Stimulated activated memory B cell treated with anti-CD40 and anti-IgM and Interleukin-4, amounts not matched to agents 10 μg/mL and 1 μg/mL and 100 μg/mL, for 72 hours (primary cell): ENCODE measurements around the gene CAMTA2.
A peak's percentile ranks its signal among the peaks of the same experiment; 100 is the strongest.

Experiments used
- ATAC-seq: fragments of 150-1000 bp; cut with Tn5 transposase; 2 replicates; pipeline ENCODE4 v1.10.0; 2021
- H3K27ac Mint-ChIP-seq: one replicate; pipeline ENCODE4 v1.8.0; 2022; ENCODE audit warnings: mild to moderate bottlenecking, mixed read lengths
- H3K27me3 Mint-ChIP-seq: one replicate; pipeline ENCODE4 v1.8.0; 2022; ENCODE audit warnings: mixed read lengths
- H3K36me3 Mint-ChIP-seq: one replicate; pipeline ENCODE4 v1.8.0; 2022; ENCODE audit warnings: mixed read lengths
- H3K4me1 Mint-ChIP-seq: one replicate; pipeline ENCODE4 v1.8.0; 2022; ENCODE audit warnings: mixed read lengths
- H3K4me3 Mint-ChIP-seq: one replicate; pipeline ENCODE4 v1.8.0; 2022; ENCODE audit warnings: mild to moderate bottlenecking, moderate library complexity, mixed read lengths
- H3K9me3 Mint-ChIP-seq: one replicate; pipeline ENCODE4 v1.8.0; 2022; ENCODE audit warnings: mixed read lengths

The CAMTA2 gene

DNA sequence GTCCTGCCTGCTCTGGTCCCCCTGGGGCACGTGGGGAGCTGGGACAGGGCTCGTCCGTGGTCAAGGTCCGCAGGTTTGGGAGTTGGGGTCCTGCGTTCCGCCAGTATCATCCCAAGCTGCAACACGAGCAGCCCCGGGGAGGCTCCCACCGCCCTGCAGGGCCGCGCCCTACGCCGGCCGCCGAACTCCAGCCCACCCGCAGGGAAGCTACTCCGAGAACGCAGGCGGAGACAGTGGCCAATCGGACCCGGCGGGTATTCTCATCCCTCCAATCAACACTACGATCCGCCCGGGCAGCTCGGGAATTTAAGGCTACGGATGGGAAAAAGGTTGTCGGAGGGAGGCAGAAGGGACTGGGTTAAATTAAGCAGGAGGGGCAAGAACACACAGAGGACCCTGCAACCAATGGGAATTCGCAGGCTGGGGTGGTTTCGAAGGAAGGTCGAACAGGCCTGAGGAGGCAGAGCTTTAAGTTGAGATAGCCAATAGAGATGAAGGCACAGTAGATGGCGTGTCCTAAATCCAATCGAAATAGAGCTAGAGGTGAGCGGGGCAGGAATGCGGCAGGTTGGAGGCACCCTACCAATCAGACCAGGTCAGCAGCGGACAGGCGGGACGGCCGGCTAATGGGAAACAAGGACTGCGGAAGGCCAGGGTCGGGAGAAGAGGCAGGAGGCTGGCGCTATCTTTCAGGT, 20.5 kb downstream of the CAMTA2 start:
- no peaks in the 10 kb centered on the region for H3K9me3 Mint-ChIP-seq
- H3K4me3 Mint-ChIP-seq: no peak overlapping the region
- ATAC-seq: peak; percentile 94
- no peaks in the 10 kb centered on the region for H3K27me3 Mint-ChIP-seq
- H3K36me3 Mint-ChIP-seq: peaks cover 25% of the 10 kb centered on the region
- H3K27ac Mint-ChIP-seq: no peak overlapping the region
- H3K4me1 Mint-ChIP-seq: peaks cover 15% of the 10 kb centered on the region

GRCh38 chr17:4965311-4965986, 22.0 kb downstream of the CAMTA2 start:
- no peak for ATAC-seq
- Mint-ChIP-seq H3K36me3 (peaks cover 21% of the 10 kb centered on the region), H3K27me3 (no peaks in the 10 kb centered on the region), H3K27ac (no peak overlapping the region), H3K9me3 (no peaks in the 10 kb centered on the region), H3K4me3 (no peak overlapping the region), H3K4me1 (peaks cover 15% of the 10 kb centered on the region)

DNA sequence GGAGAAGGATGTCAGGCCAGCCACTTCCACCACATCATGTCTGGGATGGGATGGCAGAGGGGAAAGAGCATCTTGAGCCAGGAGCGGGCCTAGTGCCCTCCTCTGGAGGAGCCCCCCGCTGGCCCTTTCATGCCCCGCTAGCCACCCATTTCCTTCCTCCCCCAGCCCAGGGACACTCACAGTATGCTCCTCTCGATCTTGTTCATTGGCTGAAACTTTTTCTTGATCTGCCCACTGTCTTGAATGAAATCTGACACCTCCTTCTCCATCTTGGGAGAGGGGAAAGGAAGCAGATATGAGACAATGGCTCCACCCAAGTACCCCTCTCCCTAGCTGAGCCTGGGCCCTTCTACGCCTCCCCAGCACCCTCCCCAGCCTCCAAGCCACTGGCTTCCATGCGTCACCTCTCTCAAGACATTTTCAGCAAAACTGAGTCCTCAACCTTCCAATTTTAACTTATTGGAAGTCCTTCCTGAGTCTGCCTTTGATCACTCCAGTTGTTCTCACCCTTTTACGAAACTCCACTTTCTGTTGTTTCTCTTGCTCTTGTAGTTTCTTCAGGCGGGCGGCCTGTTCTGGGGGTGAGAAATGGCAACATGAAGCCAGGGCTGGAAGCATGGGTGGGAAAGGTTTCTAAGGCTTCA, 27.1 kb downstream of the CAMTA2 start:
- Mint-ChIP-seq H3K27ac (no peak overlapping the region), H3K27me3 (no peaks in the 10 kb centered on the region), H3K9me3 (no peaks in the 10 kb centered on the region), H3K36me3 (peaks cover 48% of the 10 kb centered on the region), H3K4me3 (no peak overlapping the region), H3K4me1 (peaks cover 17% of the 10 kb centered on the region)
- no peak for ATAC-seq

DNA sequence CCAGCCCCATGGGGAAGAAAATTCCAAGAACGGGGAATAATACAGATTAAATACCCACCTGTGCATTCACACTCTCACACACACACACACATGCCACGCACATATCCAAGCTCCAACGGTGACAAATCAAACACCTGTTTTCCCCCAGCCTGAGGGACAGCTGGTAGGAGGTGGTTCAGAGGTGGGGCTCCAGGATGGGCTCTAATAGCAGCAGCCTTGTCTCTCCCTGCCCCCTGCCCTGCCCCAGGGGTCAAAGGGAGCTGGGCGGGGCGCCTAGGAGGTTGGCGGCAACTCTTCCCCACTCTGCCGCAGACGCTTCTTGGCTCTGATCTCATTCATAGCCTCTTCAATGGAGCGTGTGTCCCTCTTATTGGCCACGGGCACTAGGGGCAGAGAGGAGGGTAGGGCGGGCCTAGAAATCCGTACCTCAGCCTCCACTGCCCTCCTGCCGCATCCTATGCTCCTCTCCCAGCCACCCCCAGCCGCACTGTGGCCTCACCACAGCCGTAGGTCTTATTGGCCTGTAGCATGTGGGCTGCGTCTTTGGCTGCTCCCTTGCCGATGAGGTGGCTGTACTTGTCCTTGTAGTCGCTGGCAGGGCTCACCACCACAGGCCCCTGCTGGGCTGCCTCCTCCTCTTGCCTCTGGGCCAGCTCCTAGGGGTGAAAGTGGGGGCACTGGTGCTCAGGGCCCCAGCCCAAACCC, 28.1 kb downstream of the CAMTA2 start:
- H3K27me3 Mint-ChIP-seq: no peaks in the 10 kb centered on the region
- H3K36me3 Mint-ChIP-seq: peaks cover 44% of the 10 kb centered on the region
- ATAC-seq: no peak

DNA sequence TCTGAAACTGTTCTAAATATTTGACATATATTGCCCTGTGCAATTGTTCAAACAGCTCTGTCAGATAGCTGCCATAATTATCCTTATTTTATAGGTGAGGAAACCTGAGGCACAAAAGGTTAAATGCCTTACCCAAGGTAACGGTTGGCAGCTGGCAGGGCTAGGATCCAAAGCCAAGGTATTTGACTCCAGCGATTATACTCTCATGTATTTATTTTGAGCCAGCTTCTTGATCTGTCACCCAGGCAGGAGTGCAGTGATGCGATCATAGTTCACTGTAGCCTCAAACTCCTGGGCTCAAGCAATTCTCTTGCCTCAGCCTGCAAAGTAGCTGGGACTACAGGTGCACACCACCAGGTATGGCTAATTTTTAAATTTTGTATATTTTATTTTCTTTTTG, 29.4 kb downstream of the CAMTA2 start:
- Mint-ChIP-seq H3K9me3 (no peaks in the 10 kb centered on the region), H3K4me3 (no peak overlapping the region), H3K27me3 (no peaks in the 10 kb centered on the region), H3K4me1 (peaks cover 12% of the 10 kb centered on the region), H3K27ac (no peak overlapping the region), H3K36me3 (peaks cover 44% of the 10 kb centered on the region)
- no peak for ATAC-seq

More for the DNA sequence above, 28.1 kb downstream of the CAMTA2 start:
- Mint-ChIP-seq H3K9me3 (no peaks in the 10 kb centered on the region), H3K27ac (peak overlapping the region; percentile 39), H3K4me1 (peaks cover 12% of the 10 kb centered on the region), H3K4me3 (no peak overlapping the region)

GRCh38 chr17:4956493-4957061, 30.9 kb downstream of the CAMTA2 start:
- ATAC-seq: no peak
- H3K9me3 Mint-ChIP-seq: no peaks in the 10 kb centered on the region
- H3K27ac Mint-ChIP-seq: peak overlapping the region; percentile 54
- H3K27me3 Mint-ChIP-seq: no peaks in the 10 kb centered on the region
- peaks cover 18% of the 10 kb centered on the region for H3K4me1 Mint-ChIP-seq
- peaks cover 44% of the 10 kb centered on the region for H3K36me3 Mint-ChIP-seq
- H3K4me3 Mint-ChIP-seq: no peak overlapping the region

GRCh38 chr17:4955091-4955490, 32.4 kb downstream of the CAMTA2 start:
- ATAC-seq: no peak
- peaks cover 32% of the 10 kb centered on the region for H3K4me1 Mint-ChIP-seq
- H3K36me3 Mint-ChIP-seq: peaks cover 35% of the 10 kb centered on the region
- H3K27me3 Mint-ChIP-seq: no peaks in the 10 kb centered on the region
- H3K27ac Mint-ChIP-seq: no peak overlapping the region
- no peaks in the 10 kb centered on the region for H3K9me3 Mint-ChIP-seq
- H3K4me3 Mint-ChIP-seq: no peak overlapping the region

- ATAC-seq: no peak
- Mint-ChIP-seq H3K27ac (no peak overlapping the region), H3K4me1 (peaks cover 31% of the 10 kb centered on the region), H3K4me3 (no peak overlapping the region), H3K27me3 (no peaks in the 10 kb centered on the region), H3K9me3 (no peaks in the 10 kb centered on the region), H3K36me3 (peaks cover 23% of the 10 kb centered on the region)
These were observed 34.0 kb downstream of the CAMTA2 start for GRCh38 chr17:4953451-4953961.

DNA sequence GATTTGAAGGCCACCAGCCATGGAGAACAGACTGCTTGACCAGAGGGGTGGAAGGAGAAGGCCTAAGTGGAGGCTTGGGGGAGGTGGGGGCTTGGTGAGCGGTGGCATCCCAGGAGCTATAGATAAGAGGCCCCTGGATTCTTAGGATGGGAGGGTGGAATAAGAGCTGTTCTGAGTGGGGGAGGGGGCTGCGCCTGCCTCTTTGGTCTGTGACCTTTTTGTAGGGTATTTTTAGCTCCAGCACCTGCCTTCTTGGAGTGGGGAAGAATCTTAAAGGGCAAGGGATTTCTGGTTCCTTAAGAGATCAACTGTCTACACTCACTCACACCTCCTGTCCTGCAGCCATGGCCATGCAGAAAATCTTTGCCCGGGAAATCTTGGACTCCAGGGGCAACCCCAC, 36.0 kb downstream of the CAMTA2 start:
- Mint-ChIP-seq H3K27me3 (no peaks in the 10 kb centered on the region), H3K9me3 (no peaks in the 10 kb centered on the region), H3K36me3 (peaks cover 23% of the 10 kb centered on the region), H3K27ac (peak overlapping the region; percentile 92), H3K4me3 (peak overlapping the region; percentile 87), H3K4me1 (peaks cover 33% of the 10 kb centered on the region)
- ATAC-seq: no peak

DNA sequence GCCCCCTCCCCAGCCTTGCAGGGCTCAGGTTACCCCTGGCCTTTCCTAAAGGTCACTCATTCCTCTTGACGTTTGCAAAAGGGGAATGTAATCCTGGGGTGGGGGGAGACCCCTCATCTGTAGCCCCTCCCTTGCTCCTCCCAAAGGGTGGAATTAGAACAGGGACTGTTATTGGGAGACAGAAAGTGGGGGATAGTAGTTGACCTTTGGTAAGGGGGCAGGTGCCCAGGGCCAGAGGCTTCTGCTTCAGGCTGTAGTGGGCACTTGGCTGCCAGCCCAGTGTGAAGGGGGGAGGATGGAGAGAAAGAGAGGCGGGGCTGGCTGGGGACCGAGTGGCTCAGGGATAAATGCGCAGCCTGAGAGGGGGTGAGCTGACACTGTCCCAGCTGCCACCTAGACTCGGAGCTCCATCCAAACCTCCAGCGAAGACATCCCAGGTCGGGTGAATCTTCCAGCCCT, 36.7 kb downstream of the CAMTA2 start, which contains the start of gene ENO3:
ENO3 (plus strand) TSS at position 374 of the 459 bp plus-strand sequence. CDS start 711 bp downstream, outside the sequence.
- Mint-ChIP-seq H3K4me3 (peak within 1 kb of the TSS; percentile 87), H3K36me3 (peaks cover 22% of the 10 kb centered on the region), H3K9me3 (no peaks in the 10 kb centered on the region), H3K27ac (peak within 1 kb of the TSS; percentile 92), H3K27me3 (no peaks in the 10 kb centered on the region), H3K4me1 (peaks cover 39% of the 10 kb centered on the region)
- ATAC-seq: no peak

DNA sequence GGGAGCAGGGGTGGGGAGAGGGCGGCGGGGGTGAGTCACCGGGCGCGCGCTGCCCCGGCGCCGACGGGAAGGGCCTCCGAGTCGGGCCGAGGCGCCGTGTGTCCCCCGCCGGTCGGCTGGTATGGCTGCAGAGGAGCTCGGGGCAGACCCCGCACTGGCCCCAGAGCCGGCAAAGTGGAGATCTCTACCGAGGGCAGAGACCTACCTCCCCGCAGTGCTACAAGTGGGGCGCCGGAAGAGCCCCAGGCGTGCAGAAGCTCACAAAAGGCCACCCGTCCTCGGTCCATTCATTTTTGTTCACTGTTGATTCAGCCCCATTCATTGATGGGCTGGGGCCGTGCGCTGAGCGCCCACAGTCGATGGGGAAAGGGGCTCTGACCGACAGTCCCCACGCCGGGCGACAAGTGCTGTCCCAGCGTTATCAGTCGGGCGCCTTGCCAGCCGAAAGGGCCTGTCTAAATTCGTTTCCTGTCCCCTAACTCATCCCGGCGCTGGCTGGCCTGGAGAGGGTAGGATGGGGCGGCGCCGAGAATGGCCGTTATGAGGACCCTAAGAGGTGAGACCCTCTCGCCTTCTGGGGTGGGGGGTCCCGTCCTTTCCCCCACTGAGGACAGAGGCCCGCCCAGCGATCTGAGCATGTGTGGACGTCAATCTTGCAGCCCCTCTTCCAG, 37.3 kb downstream of the CAMTA2 start:
- peaks cover 44% of the 10 kb centered on the region for H3K4me1 Mint-ChIP-seq
- H3K27ac Mint-ChIP-seq: peak overlapping the region; percentile 92
- peaks cover 24% of the 10 kb centered on the region for H3K36me3 Mint-ChIP-seq
- no peaks in the 10 kb centered on the region for H3K27me3 Mint-ChIP-seq
- no peak for ATAC-seq
- no peaks in the 10 kb centered on the region for H3K9me3 Mint-ChIP-seq
- peak overlapping the region; percentile 87 for H3K4me3 Mint-ChIP-seq

DNA sequence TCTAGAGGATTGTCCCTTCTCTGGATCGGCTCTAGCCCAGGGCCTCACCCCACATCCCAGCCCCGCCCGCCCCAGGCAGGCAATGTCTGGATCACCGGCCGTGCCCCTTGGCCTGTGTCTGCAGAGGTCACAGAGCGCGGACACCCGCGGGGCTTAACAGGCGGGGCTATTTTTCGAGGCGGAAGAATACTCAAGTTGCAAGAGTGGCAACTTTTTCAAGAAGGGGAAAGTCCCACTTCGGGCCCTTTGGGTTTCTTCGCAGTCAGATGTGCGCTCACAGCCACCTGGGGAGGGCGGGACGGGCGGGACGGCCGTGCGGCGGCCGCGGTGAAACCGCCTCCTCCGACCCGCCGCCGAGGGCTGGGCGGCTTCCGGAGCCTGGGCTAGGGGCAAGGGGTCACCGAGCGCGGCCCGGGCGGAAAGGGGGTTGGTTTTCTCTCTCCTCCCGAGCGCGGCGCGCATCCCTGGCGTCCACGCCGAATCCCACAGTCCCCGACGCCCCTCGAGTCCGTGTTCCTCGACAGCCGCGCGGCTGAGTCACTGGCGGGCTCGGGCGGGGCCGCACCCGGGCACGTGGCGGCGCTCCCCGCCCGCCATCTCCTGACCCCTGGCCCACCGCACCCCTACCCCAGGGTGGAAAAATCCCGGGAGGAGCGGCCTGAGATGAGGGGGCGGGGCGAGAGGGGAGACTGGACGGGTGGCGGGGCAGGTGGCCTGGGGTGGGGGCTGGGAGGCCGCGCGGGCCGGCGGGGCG, 38.0 kb downstream of the CAMTA2 start:
- H3K27ac Mint-ChIP-seq: peak overlapping the region; percentile 92
- peak; percentile 62 for ATAC-seq
- peak overlapping the region; percentile 95 for H3K4me3 Mint-ChIP-seq
- no peaks in the 10 kb centered on the region for H3K27me3 Mint-ChIP-seq
- H3K9me3 Mint-ChIP-seq: no peaks in the 10 kb centered on the region
- peaks cover 31% of the 10 kb centered on the region for H3K36me3 Mint-ChIP-seq
- peaks cover 52% of the 10 kb centered on the region for H3K4me1 Mint-ChIP-seq

DNA sequence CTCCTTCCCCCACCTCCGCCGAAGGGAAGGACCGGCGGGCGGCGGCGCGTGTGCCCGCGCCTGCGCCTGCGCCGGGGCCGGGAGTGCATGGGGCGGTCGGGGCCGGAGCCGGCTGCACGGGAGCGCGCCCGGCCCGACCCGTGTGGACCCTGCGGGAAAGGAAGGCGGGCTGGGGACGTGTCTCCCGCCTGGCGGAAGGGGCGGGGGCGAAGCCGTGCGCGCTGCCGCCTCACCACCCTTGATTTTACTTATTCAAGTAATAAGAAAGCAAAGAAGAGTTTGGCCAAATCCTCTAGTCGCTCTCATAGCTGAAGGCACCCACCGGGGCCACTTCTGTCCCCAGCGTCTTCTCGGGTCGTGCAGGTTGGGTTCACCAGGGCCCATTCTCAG, 38.5 kb downstream of the CAMTA2 start:
- Mint-ChIP-seq H3K4me1 (peaks cover 57% of the 10 kb centered on the region), H3K36me3 (peaks cover 37% of the 10 kb centered on the region), H3K27ac (peak overlapping the region; percentile 92), H3K27me3 (no peaks in the 10 kb centered on the region), H3K9me3 (no peaks in the 10 kb centered on the region), H3K4me3 (peak overlapping the region; percentile 95)
- peak; percentile 79 for ATAC-seq
